Tibial nerve (tissue), 4 donors: Measurements from ENCODE around the gene CD247.

ENCODE experiments used
- EP300 ChIP-seq, 2 donors: sonication (generic); formaldehyde crosslinking; IDR thresholded peaks; one replicate each; pipeline ENCODE4 v1.6.1; 2017; ENCODE audit warnings: antibody characterized with exemption in 2 of 2, mild to moderate bottlenecking in 1 of 2
- POLR2A ChIP-seq, 2 donors: fragments of 450-650 bp; IDR thresholded peaks; one replicate each; pipeline ENCODE4 v1.6.1; 2017; ENCODE audit warnings: antibody characterized with exemption in 2 of 2, mild to moderate bottlenecking in 2 of 2, moderate library complexity in 2 of 2
- TF ChIP-seq, protein P1 (sequence below), 5 experiments: fragments of 200-600 bp in 3 of 5; fragments of 450-650 bp in 2 of 5; sonication (generic) in 3 of 5; IDR thresholded peaks; one replicate each; pipeline ENCODE4 v1.5.1; 2016 to 2019; ENCODE audit warnings: antibody characterized with exemption in 5 of 5, mild to moderate bottlenecking in 3 of 5, moderate library complexity in 2 of 5

DNA sequence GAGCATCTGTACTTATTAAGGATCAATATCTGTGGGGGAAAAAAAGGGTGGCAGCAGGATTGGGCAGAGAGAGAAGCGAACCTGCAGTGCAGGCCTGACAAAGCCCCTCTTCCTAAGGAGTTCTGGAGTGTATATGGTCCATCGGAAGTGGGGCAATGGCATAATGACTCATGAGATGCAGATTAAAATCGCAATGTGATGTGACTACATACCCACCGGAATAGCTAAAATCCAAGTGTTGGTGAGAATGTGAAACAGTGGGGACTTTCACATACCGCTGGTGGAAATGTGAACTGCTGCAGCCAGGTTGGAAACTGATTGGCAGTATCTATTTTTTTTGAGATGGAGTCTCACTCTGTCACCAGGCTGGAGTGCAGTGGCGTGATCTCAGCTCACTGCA, 43.4 kb upstream of the CD247 start:
- TF ChIP-seq, protein P1, sequence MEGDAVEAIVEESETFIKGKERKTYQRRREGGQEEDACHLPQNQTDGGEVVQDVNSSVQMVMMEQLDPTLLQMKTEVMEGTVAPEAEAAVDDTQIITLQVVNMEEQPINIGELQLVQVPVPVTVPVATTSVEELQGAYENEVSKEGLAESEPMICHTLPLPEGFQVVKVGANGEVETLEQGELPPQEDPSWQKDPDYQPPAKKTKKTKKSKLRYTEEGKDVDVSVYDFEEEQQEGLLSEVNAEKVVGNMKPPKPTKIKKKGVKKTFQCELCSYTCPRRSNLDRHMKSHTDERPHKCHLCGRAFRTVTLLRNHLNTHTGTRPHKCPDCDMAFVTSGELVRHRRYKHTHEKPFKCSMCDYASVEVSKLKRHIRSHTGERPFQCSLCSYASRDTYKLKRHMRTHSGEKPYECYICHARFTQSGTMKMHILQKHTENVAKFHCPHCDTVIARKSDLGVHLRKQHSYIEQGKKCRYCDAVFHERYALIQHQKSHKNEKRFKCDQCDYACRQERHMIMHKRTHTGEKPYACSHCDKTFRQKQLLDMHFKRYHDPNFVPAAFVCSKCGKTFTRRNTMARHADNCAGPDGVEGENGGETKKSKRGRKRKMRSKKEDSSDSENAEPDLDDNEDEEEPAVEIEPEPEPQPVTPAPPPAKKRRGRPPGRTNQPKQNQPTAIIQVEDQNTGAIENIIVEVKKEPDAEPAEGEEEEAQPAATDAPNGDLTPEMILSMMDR (IDR thresholded peaks at IDR 0.05) = no peak
- TF ChIP-seq EP300 (IDR thresholded peaks at IDR 0.05) = no peak
- TF ChIP-seq POLR2A (IDR thresholded peaks at IDR 0.05) = no peak
